GM18870 (cell line): Measurements from ENCODE around the gene SLC19A2.

Source experiments
- ATAC-seq: cut with Tn5 transposase; IDR thresholded peaks from one replicate; pipeline ENCODE4 v1.9.1; 2021; ENCODE audit warnings: moderate library complexity; ENCODE audit not compliant: unreplicated experiment

Gene SLC19A2

GRCh38 chr1:169414952-169415351 lies 70.8 kb downstream of the SLC19A2 start:
- no peak for ATAC-seq
